ENCODE data around the gene MINDY4B.
"Not testable (repeated sequence)": the region's sequence is repeated elsewhere in the genome, so short reads cannot be mapped to it uniquely, and the experiment has no call there.

The MINDY4B gene

GRCh38 chr3:150871192-150871591 lies 34.0 kb downstream of the MINDY4B start:
- FAIRE-seq, result no peak
- TF ChIP-seq TAF1 (IDR thresholded peaks at IDR 0.05; ENCODE audit: borderline replicate concordance, low read depth, low read length), result no peak
- no peak for TF ChIP-seq POLR2AphosphoS5 (IDR thresholded peaks at IDR 0.05; ENCODE audit: low read depth, low read length)
- no peak for TF ChIP-seq POLR2A (IDR thresholded peaks at IDR 0.05; ENCODE audit: low read depth, low read length)
- DNase-seq (ENCODE audit: insufficient read length), result no peak

DNA sequence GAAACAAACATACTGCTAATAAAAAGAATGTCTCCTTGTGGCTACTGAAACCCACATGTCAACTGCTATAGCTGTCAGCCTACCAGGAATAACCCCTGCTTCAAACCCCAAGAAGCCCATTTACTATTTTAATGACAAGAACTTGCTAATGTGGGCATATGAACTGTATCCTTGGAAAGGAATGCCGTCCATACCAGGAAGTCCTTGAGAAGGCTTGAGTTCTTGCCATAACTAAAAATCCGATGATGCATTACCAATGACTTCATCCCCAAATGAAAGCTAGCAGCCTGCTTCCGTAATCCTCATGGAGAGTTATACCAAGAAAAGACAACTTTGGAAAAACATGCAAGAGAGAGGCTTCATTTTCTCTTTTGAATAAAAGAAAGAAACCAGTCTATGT lies 34.8 kb downstream of the MINDY4B start:
- DNase-seq (ENCODE audit: insufficient read length) (no peak), FAIRE-seq (no peak)
- TF ChIP-seq TAF1 (IDR thresholded peaks at IDR 0.05; ENCODE audit: borderline replicate concordance, low read depth, low read length) (no peak), POLR2AphosphoS5 (IDR thresholded peaks at IDR 0.05; ENCODE audit: low read depth, low read length) (no peak), POLR2A (IDR thresholded peaks at IDR 0.05; ENCODE audit: low read depth, low read length) (no peak)

DNA sequence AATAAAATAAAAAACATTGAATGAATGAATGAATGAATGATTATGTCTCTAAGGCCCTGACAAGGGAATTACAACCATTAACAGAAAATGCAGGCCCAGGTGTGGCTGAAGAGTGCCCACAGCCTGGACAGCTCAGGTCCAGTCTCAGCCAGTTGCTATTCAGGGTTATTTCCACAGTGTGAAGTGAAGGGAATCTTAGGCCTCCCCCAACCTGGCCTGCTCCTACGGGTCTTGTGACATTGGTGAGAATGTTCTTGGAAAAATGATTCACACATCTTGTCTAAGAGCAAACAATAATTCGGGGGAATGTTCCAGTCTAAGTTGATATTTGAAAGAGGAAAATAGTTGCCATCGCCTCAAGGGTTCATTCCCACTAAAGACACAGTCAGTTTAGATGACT lies 37.0 kb downstream of the MINDY4B start:
- DNase-seq (ENCODE audit: insufficient read length) (no peak), FAIRE-seq (no peak)
- no peak for TF ChIP-seq POLR2AphosphoS5 (IDR thresholded peaks at IDR 0.05; ENCODE audit: low read depth, low read length)
- TF ChIP-seq POLR2A (IDR thresholded peaks at IDR 0.05; ENCODE audit: low read depth, low read length), result no peak
- TF ChIP-seq TAF1 (IDR thresholded peaks at IDR 0.05; ENCODE audit: borderline replicate concordance, low read depth, low read length), result no peak

DNA sequence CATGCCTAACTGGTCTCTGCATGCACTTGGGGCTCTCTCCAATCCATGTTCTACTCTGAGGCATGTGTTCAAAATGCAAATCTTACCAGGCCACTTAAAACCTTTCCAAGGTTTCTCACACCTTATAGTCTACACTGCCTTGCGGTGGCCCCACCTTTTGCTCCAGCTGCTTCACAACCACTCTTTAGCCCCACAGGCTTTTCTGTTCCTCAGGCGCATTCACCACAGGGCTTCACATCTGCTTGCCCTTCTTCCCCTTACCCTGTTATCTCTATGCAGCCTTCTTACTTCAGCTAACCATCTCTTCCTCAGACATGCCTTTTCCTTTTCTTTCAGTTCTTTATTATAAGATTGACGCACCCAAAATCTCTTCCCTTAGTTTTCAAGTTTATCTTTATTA lies 37.8 kb downstream of the MINDY4B start:
- no peak for TF ChIP-seq POLR2AphosphoS5 (IDR thresholded peaks at IDR 0.05; ENCODE audit: low read depth, low read length)
- TF ChIP-seq POLR2A (IDR thresholded peaks at IDR 0.05; ENCODE audit: low read depth, low read length), result no peak
- TF ChIP-seq TAF1 (IDR thresholded peaks at IDR 0.05; ENCODE audit: borderline replicate concordance, low read depth, low read length), result no peak
- DNase-seq (ENCODE audit: insufficient read length) (no peak), FAIRE-seq (no peak)

- FAIRE-seq; DNase-seq (ENCODE audit: insufficient read length): not testable (repeated sequence)
Measured at GRCh38 chr3:150863921-150864320, 41.3 kb downstream of the MINDY4B start.

GRCh38 chr3:150861851-150862250 lies 43.4 kb downstream of the MINDY4B start:
- DNase-seq (ENCODE audit: insufficient read length) (no peak), FAIRE-seq (no peak)
- TF ChIP-seq POLR2A (IDR thresholded peaks at IDR 0.05; ENCODE audit: low read depth, low read length), result no peak
- TF ChIP-seq TAF1 (IDR thresholded peaks at IDR 0.05; ENCODE audit: borderline replicate concordance, low read depth, low read length), result no peak
- no peak for TF ChIP-seq POLR2AphosphoS5 (IDR thresholded peaks at IDR 0.05; ENCODE audit: low read depth, low read length)

DNA sequence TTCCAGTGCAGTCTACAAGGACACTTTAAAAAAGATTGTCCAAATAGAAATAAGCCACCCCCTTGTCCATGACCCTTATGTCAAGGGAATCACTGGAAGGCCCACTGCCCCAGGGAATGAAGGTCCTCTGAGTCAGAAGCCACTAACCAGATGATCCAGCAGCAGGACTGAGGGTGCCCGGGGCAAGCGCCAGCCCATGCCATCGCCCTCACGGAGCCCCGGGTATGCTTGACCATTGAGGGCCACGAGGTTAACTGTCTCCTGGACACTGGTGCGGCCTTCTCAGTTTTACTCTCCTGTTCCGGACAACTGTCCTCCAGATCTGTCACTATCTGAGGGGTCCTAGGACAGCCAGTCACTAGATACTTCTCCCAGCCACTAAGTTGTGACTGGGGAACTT lies 47.3 kb downstream of the MINDY4B start:
- FAIRE-seq; DNase-seq (ENCODE audit: insufficient read length): not testable (repeated sequence)

- FAIRE-seq, result no peak
- DNase-seq (ENCODE audit: insufficient read length), result no peak
- no peak for TF ChIP-seq TAF1 (IDR thresholded peaks at IDR 0.05; ENCODE audit: borderline replicate concordance, low read depth, low read length)
- no peak for TF ChIP-seq POLR2A (IDR thresholded peaks at IDR 0.05; ENCODE audit: low read depth, low read length)
- no peak for TF ChIP-seq POLR2AphosphoS5 (IDR thresholded peaks at IDR 0.05; ENCODE audit: low read depth, low read length)
Measured at GRCh38 chr3:150850191-150850590, 55.0 kb downstream of the MINDY4B start.

GRCh38 chr3:150848864-150849263 lies 56.4 kb downstream of the MINDY4B start:
- FAIRE-seq (no peak), DNase-seq (ENCODE audit: insufficient read length) (no peak)
- TF ChIP-seq TAF1 (IDR thresholded peaks at IDR 0.05; ENCODE audit: borderline replicate concordance, low read depth, low read length), result no peak
- no peak for TF ChIP-seq POLR2AphosphoS5 (IDR thresholded peaks at IDR 0.05; ENCODE audit: low read depth, low read length)
- no peak for TF ChIP-seq POLR2A (IDR thresholded peaks at IDR 0.05; ENCODE audit: low read depth, low read length)

GRCh38 chr3:150847433-150847832 lies 57.8 kb downstream of the MINDY4B start:
- FAIRE-seq, result no peak
- TF ChIP-seq TAF1 (IDR thresholded peaks at IDR 0.05; ENCODE audit: borderline replicate concordance, low read depth, low read length), result no peak
- no peak for TF ChIP-seq POLR2AphosphoS5 (IDR thresholded peaks at IDR 0.05; ENCODE audit: low read depth, low read length)
- no peak for TF ChIP-seq POLR2A (IDR thresholded peaks at IDR 0.05; ENCODE audit: low read depth, low read length)
- no peak for DNase-seq (ENCODE audit: insufficient read length)

DNA sequence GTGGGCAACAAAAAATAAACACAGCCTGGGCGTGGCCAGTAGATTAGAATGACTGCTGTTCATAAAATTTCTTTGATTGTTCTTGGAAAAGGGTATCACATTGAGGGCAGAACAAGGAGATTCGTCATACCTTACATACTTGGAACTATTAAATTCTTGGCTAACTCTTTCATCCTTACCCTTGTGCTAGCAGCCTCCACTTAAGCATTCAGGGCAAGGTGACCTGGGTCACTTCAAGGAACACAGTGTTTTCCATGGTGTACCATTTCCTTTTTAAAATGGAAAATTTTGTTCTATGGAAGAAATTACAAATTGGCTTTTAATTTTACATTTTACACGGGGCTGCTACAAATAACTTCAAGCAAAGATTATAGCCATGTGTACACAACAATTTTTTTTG lies 60.8 kb downstream of the MINDY4B start:
- DNase-seq (ENCODE audit: insufficient read length), result no peak
- FAIRE-seq, result no peak
- TF ChIP-seq POLR2AphosphoS5 (IDR thresholded peaks at IDR 0.05; ENCODE audit: low read depth, low read length) (no peak), POLR2A (IDR thresholded peaks at IDR 0.05; ENCODE audit: low read depth, low read length) (no peak)

DNA sequence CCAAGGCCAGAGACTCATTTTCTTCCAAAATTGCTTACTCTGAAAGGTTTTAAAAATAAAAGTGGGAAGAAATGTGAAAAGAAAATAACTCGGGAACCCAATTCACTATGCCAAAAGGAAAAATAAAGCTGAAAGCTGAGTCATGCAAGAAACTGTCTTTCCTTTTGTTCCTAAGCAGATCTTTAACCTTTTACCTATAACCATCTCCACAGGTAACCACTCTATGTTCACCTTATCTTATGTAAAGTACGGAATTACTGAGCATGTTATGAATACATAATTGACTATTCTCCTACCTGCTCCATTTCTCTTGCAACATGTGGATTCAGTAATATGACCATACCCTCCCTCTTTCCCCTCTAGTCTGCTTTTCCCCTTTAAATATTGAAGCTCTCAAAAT lies 62.0 kb downstream of the MINDY4B start:
- DNase-seq (ENCODE audit: insufficient read length), result no peak
- no peak for FAIRE-seq
- no peak for TF ChIP-seq POLR2A (IDR thresholded peaks at IDR 0.05; ENCODE audit: low read depth, low read length)

- no peak for DNase-seq (ENCODE audit: insufficient read length)
- no peak for TF ChIP-seq POLR2AphosphoS5 (IDR thresholded peaks at IDR 0.05; ENCODE audit: low read depth, low read length)
- TF ChIP-seq POLR2A (IDR thresholded peaks at IDR 0.05; ENCODE audit: low read depth, low read length), result no peak
- TF ChIP-seq TAF1 (IDR thresholded peaks at IDR 0.05; ENCODE audit: borderline replicate concordance, low read depth, low read length), result no peak
Measured at GRCh38 chr3:150840802-150841515, 64.3 kb downstream of the MINDY4B start.

More at GRCh38 chr3:150840802-150841515, 64.3 kb downstream of the MINDY4B start:
- FAIRE-seq, result no peak

All from GM12892 (cell line).